HG03025 (cell line): Measurements from ENCODE around the gene OLFM4.

Experiments
- ATAC-seq: cut with Tn5 transposase; IDR thresholded peaks from one replicate; pipeline ENCODE4 v1.9.1; 2021; ENCODE audit warnings: mild to moderate bottlenecking, moderate library complexity; ENCODE audit not compliant: unreplicated experiment, low FRiP score

OLFM4 gene, protein sequence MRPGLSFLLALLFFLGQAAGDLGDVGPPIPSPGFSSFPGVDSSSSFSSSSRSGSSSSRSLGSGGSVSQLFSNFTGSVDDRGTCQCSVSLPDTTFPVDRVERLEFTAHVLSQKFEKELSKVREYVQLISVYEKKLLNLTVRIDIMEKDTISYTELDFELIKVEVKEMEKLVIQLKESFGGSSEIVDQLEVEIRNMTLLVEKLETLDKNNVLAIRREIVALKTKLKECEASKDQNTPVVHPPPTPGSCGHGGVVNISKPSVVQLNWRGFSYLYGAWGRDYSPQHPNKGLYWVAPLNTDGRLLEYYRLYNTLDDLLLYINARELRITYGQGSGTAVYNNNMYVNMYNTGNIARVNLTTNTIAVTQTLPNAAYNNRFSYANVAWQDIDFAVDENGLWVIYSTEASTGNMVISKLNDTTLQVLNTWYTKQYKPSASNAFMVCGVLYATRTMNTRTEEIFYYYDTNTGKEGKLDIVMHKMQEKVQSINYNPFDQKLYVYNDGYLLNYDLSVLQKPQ

DNA sequence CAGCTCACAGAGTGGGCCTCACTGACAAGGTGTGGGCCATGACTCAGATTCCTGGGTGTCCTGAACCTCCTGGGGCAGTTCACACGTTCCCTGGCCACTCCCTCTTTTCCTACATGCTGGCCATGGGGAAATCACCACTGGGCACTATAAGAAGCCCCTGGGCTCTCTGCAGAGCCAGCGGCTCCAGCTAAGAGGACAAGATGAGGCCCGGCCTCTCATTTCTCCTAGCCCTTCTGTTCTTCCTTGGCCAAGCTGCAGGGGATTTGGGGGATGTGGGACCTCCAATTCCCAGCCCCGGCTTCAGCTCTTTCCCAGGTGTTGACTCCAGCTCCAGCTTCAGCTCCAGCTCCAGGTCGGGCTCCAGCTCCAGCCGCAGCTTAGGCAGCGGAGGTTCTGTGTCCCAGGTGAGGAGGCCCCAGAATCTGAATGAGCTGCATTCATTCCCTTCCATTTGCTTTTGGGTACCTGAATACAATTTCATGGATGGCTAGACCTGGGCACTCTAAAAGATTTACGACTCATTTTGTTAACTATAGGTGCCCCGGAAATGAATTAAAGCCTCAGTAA, at the start of gene OLFM4:
Gene OLFM4 (plus strand): TSS at position 177 of the 567 bp plus-strand sequence. CDS start 24 bp downstream, at position 201.
- ATAC-seq = no peak

- no peak for ATAC-seq
These were observed 49.6 kb upstream of the OLFM4 start for GRCh38 chr13:52978989-52979388.

DNA sequence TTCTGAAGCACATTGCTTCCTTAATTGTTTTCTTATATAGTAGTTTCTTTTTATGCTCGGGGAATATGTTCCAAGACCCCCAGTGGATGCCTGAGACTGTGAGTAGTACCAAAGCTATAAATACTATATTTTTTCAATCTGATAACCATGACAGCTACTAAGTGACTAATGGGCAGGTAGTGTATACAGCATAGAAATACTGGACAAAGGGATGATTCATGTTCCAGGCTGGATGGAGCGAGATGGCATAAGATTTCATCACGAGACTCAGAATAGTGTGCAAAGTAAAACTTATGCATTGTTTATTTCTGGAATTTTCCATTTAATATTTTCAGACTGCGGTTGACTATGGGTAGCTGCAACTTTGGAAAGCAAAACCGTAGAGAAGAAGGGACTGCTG, 47.9 kb upstream of the OLFM4 start:
- ATAC-seq = no peak

DNA sequence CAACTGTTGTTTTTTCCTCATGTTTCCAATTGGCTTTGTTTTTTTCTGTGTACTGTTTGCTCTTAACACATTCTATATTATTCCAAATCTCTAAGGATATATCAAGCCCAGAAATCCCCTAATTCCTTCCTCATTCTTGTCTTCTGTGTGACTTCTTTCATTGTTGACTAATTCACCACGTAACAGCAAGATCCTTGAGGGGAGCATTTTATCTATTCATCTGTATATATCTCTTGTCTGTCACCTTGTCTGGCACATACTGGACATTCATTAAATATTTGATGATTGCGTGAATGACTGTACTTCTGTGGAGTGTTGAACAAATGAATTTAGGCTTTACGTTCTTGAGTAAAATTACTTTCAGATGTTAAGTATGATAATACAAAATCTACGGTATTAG, 44.8 kb upstream of the OLFM4 start:
- ATAC-seq = no peak

DNA sequence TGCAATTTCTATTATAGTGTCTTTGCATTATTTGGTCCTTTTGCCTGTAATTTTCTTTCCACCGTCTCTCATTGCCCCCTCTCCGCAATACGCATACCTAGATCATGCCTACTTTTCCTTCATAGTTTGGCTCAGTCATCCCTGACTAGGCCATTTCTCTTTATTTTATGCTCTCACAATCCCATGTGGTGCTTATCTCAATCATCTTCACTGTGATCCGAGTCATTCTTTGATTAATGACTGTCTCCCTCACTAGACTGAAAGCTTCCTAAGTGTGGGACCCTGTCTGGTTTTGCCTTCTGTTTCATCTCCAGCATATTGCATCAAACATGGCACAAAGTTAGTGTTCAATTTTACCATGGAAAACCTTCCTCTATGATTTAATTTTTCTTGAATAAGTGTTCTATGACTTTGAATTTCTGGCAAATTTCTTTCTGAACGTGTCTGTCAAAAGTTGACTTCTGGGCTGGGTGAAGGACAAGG, 43.7 kb upstream of the OLFM4 start:
- ATAC-seq = no peak

- no peak for ATAC-seq
These were observed 37.1 kb upstream of the OLFM4 start for GRCh38 chr13:52991344-52992020.

GRCh38 chr13:52992110-52992509, 36.5 kb upstream of the OLFM4 start:
- no peak for ATAC-seq

DNA sequence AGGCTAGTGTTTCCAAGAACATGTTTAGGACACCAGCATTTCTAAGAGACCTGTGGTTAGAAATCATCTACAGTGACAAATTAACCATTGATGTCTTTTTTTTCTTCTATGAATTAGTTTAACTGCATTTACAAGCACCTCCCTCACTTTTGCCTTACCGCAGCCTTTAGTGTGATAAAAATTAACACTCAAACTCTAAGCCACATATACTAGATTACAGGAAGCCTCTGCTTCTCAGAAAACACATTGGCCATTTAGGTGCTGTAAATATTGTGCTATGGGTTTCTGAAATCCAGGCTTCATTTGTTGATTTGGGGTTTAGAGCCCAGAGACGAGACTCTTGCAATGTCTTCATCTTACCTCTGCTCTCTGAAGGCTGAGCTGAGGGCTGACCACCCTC, 34.6 kb upstream of the OLFM4 start:
- ATAC-seq = no peak

DNA sequence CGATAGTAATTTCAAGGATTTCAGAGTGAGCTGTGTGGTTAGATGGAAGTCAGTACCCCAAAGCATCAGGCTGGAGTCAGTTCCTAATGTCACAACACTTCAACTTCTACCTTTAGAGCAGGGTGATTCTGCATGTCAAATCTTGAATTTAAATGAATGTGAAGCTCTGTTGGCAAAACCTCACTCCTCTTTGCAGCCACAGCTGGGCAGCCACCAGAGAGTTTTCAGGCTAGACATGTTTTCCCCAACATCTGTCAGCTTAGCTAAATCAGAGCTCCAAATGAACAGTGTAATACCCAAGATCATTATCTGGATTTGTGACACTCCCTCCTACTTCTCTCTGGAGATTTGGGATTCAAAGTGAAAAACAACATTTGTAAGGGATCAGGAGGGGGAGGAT, 33.7 kb upstream of the OLFM4 start:
- no peak for ATAC-seq

DNA sequence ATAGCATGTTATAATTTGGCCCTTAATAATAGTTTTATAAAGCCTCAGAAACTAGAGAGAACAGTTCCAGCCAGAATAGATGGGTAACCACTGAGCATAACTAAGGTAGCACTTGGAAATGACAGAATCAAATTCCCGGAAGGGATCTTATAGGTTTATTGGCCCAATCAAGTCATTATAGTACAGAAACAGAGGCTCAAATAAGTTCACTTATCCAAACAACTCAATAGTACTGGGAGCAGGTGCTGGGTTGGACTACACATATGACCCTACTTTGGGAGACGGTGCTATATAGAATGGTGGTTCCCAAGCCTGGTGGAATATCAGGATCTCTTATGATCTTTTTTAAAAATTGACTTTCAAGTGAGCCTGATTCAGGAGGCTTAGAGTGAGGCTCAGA, 32.7 kb upstream of the OLFM4 start:
- ATAC-seq = no peak

GRCh38 chr13:52997951-52998876, 30.4 kb upstream of the OLFM4 start:
- ATAC-seq = no peak

- ATAC-seq = no peak
These were observed 29.4 kb upstream of the OLFM4 start for GRCh38 chr13:52999093-52999696.

DNA sequence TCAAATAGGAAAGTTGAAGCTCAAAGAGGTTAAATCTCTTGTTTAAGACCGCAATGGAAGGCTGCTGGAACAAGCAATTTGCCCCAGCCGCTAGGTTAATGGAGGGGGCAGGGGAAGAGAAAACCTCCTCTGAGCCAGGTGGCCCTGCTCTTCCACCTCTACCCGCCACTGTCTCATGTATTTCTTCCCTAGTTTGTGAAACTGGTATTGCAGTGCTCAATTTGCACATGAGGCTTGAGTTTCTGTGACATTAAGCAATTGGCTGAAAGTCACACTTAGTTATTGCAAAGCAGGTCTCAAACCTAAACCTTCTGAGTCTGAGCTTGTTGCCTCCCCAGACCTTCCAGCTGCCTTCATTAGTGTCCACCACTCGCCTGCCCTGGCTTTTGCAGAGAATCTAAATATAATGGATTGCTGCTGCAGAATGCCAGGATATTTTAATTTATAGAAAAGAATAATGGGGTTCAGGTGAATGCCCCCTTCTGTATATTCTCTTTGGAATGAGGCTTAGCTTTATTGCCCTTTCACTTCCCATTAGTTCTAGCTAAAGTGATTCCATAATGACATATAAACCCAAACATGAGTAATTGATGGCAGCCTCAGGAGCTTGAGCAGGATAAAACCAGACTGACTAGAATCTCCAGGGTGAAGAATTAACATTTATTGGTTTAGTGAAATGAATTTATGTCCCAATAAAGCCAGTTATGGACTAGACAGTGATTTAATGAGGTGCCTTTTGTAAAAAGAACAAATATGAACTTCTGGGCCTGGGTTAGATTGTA, 27.0 kb upstream of the OLFM4 start:
- no peak for ATAC-seq

DNA sequence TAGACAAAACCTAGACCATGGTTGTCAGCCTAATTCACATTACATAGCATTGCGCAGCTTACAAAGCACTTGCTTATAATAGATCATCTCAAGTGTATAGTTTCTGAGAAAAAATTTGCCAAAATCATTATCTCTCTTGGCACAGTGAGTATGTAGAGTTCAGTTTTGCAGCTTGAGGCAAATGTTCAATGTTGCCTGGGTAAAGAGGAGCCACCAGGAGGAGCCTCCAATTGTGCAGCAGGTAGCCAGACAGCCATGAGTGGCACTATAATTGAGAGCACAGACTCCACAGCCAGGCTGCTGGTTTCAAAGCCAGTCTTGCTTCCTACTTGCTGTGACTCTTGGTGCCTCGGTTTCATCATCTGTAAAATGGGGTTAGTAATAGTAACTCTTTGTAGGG, 24.0 kb upstream of the OLFM4 start:
- no peak for ATAC-seq

GRCh38 chr13:53005626-53006025, 23.0 kb upstream of the OLFM4 start:
- no peak for ATAC-seq

GRCh38 chr13:53007872-53008271, 20.7 kb upstream of the OLFM4 start:
- no peak for ATAC-seq

DNA sequence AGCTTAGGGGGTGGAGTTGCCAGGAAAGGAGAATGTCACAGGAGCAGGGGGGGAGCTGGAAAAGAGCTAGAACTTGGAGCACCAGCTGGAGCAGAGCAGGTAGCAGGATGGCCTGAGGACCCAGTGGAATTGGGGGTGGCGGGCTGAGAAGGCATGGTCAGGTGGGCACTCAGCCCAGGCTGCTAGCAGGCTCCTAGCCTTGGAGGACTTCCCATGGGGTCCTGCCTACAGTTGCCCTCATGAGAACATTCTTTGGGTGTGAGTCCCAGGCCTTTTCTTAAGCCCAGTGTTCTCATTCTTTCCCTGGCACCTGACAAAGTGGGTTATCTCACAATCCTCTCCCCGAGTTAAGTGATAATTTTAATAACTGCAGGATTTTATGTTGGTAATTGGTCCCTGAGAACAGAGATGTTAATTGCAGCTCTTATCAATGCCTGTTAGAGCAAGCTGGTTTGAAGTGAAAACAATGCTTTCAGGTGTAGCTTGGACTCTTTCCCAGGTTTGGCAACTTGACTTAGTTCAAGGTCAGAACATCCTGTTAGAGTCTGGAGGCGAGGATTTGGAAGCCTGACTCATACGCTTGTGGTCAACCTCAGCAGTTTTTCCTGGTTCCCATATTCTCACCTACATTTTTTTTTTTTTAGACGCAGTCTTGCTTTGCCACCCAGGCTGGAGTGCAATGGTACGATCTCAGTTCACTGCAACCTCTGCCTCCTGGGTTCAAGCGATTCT, 18.1 kb upstream of the OLFM4 start:
- no peak for ATAC-seq

DNA sequence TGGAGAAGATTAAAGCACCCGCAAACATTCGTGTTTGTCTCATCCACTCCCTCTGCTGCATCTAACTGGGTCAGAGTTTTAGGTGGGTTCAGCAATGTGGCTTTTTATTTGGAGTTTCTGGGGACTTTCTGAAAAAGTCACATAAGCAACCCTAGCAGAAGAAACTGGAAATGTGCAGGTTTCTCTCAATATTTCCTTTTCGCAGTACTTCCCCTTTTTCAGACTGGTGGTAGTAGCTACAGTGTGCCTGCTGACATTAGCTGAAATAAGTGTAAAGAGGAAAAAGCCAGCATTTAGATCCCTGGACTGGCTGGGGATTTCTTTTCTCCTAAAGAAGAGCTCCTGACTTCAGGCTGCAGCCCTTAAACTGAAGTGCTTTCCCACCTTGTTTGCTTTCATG, 15.9 kb upstream of the OLFM4 start:
- peak; percentile 84 for ATAC-seq
